SK-N-SH treated with all-trans-retinoic acid at 6 μM for 48 hours (cell line): Measurements from ENCODE around the gene COMMD4.
"Not testable (repeated sequence)": the region's sequence is repeated elsewhere in the genome, so short reads cannot be mapped to it uniquely, and the experiment has no call there.

Source experiments
- ATAC-seq: fragments of 200-7000 bp; cut with Tn5 transposase; 3 replicates; pipeline ENCODE4 v1.9.1; 2020; ENCODE audit warnings: mild to moderate bottlenecking, moderate library complexity
- ARNTL ChIP-seq: fragments of 450-650 bp; formaldehyde crosslinking; IDR thresholded peaks from 2 replicates; pipeline ENCODE4 v1.5.0; 2020; ENCODE audit warnings: low read depth, mild to moderate bottlenecking, moderate library complexity, borderline replicate concordance
- BACH2 ChIP-seq: fragments of 250-450 bp; sonication (Bioruptor Pico); IDR thresholded peaks from 2 replicates; pipeline ENCODE4 v1.9.0; 2021; ENCODE audit warnings: mild to moderate bottlenecking, borderline replicate concordance
- CREB5 ChIP-seq: fragments of 250-450 bp; sonication (Bioruptor Pico); IDR thresholded peaks from 2 replicates; pipeline ENCODE4 v1.5.1; 2020; ENCODE audit warnings: low read depth, mild to moderate bottlenecking, moderate library complexity
- CSDC2 ChIP-seq: fragments of 250-450 bp; sonication (Bioruptor Pico); IDR thresholded peaks from 2 replicates; pipeline ENCODE4 v1.5.0; 2020; ENCODE audit warnings: mild to moderate bottlenecking, moderate library complexity
- CSRNP3 ChIP-seq: fragments of 250-450 bp; sonication (Bioruptor Pico); IDR thresholded peaks from 2 replicates; pipeline ENCODE4 v1.5.1; 2021; ENCODE audit warnings: mild to moderate bottlenecking, moderate library complexity
- ESRRG ChIP-seq: fragments of 250-450 bp; sonication (Bioruptor Pico); IDR thresholded peaks from 2 replicates; pipeline ENCODE4 v1.6.1; 2021; ENCODE audit warnings: mild to moderate bottlenecking
- GLIS3 ChIP-seq: fragments of 250-450 bp; sonication (Bioruptor Pico); IDR thresholded peaks from 2 replicates; pipeline ENCODE4 v1.5.0; 2020; ENCODE audit warnings: mild to moderate bottlenecking, moderate library complexity
- OSR1 ChIP-seq: fragments of 250-450 bp; sonication (Bioruptor Pico); IDR thresholded peaks from 2 replicates; pipeline ENCODE4 v1.8.0; 2022; ENCODE audit warnings: moderate library complexity, mild to moderate bottlenecking, inconsistent platforms
- PATZ1 ChIP-seq: fragments of 250-450 bp; sonication (Bioruptor Pico); IDR thresholded peaks from 2 replicates; pipeline ENCODE4 v1.8.0; 2020; ENCODE audit warnings: mild to moderate bottlenecking, moderate library complexity, borderline replicate concordance
- POU6F1 ChIP-seq: fragments of 250-450 bp; sonication (Bioruptor Pico); IDR thresholded peaks from 2 replicates; pipeline ENCODE4 v1.8.0; 2021; ENCODE audit warnings: low read depth, mild to moderate bottlenecking, moderate library complexity, borderline replicate concordance
- PPARA ChIP-seq: fragments of 250-450 bp; sonication (Bioruptor Pico); IDR thresholded peaks from 2 replicates; pipeline ENCODE4 v1.5.0; 2020; ENCODE audit warnings: mild to moderate bottlenecking, borderline replicate concordance
- RARB ChIP-seq: fragments of 250-450 bp; sonication (Bioruptor Pico); IDR thresholded peaks from 2 replicates; pipeline ENCODE4 v1.8.0; 2021; ENCODE audit warnings: mild to moderate bottlenecking, moderate library complexity
- SNAI2 ChIP-seq: fragments of 250-450 bp; sonication (Bioruptor Pico); IDR thresholded peaks from 2 replicates; pipeline ENCODE4 v1.5.0; 2020; ENCODE audit warnings: mild to moderate bottlenecking, moderate library complexity
- TCF4 ChIP-seq: fragments of 250-450 bp; sonication (Bioruptor Pico); IDR thresholded peaks from 2 replicates; pipeline ENCODE4 v1.8.0; 2021; ENCODE audit warnings: mild to moderate bottlenecking, moderate library complexity, borderline replicate concordance
- TOX ChIP-seq: fragments of 250-450 bp; sonication (Bioruptor Pico); IDR thresholded peaks from 2 replicates; pipeline ENCODE4 v1.8.0; 2021; ENCODE audit warnings: mild to moderate bottlenecking, moderate library complexity, borderline replicate concordance
- TSHZ2 ChIP-seq: fragments of 250-450 bp; sonication (Bioruptor Pico); IDR thresholded peaks from 2 replicates; pipeline ENCODE4 v1.5.0; 2020; ENCODE audit warnings: mild to moderate bottlenecking, moderate library complexity
- ZFP3 ChIP-seq: fragments of 250-450 bp; sonication (Bioruptor Pico); IDR thresholded peaks from 2 replicates; pipeline ENCODE4 v1.5.0; 2020; ENCODE audit warnings: mild to moderate bottlenecking, moderate library complexity
- ZNF565 ChIP-seq: fragments of 450-650 bp; formaldehyde crosslinking; conservative IDR thresholded peaks from 2 replicates; pipeline ENCODE4 v1.5.0; 2020; ENCODE audit warnings: low read depth, mild to moderate bottlenecking, moderate library complexity
- ZNF70 ChIP-seq: fragments of 450-650 bp; formaldehyde crosslinking; IDR thresholded peaks from 2 replicates; pipeline ENCODE4 v1.5.0; 2020; ENCODE audit warnings: mild to moderate bottlenecking, moderate library complexity
- ZNF8 ChIP-seq: fragments of 450-650 bp; formaldehyde crosslinking; IDR thresholded peaks from 2 replicates; pipeline ENCODE4 v1.5.0; 2020; ENCODE audit warnings: mild to moderate bottlenecking, moderate library complexity

Gene COMMD4

GRCh38 chr15:75313116-75313845 is 22.6 kb upstream of the COMMD4 start:
- TF ChIP-seq ESRRG (CRISPR knock-in tag) (no peak), PATZ1 (CRISPR knock-in tag) (no peak), SNAI2 (CRISPR knock-in tag) (no peak), OSR1 (no peak), TCF4 (CRISPR knock-in tag) (no peak), RARB (CRISPR knock-in tag) (no peak), POU6F1 (CRISPR knock-in tag) (no peak), ZNF565 (CRISPR knock-in tag) (no peak), TOX (CRISPR knock-in tag) (no peak), CSRNP3 (CRISPR knock-in tag) (no peak), CREB5 (CRISPR knock-in tag) (no peak), ARNTL (CRISPR knock-in tag) (no peak), BACH2 (CRISPR knock-in tag) (no peak), ZNF70 (CRISPR knock-in tag) (no peak), TSHZ2 (CRISPR knock-in tag) (no peak), GLIS3 (no peak), ZFP3 (CRISPR knock-in tag) (no peak), ZNF8 (CRISPR knock-in tag) (no peak), CSDC2 (CRISPR knock-in tag) (no peak), PPARA (no peak)
- ATAC-seq = no peak

GRCh38 chr15:75314552-75315290 is 21.1 kb upstream of the COMMD4 start:
- ATAC-seq = no peak
- TF ChIP-seq ZFP3 (CRISPR knock-in tag) (no peak), RARB (CRISPR knock-in tag) (no peak)

- ATAC-seq = not testable (repeated sequence)
Measured at GRCh38 chr15:75319231-75319897, 16.5 kb upstream of the COMMD4 start.
